ENCODE results near the gene MRPS24.
"Not testable (repeated sequence)": the region's sequence is repeated elsewhere in the genome, so short reads cannot be mapped to it uniquely, and the experiment has no call there.

The MRPS24 gene

GRCh38 chr7:43869006-43869866 lies at the start of gene MRPS24:
TSS of gene MRPS24 (minus strand) at chr7:43869517. CDS start at chr7:43869495, 22 bp downstream.
- peak; percentile 87 to 90 for DNase-seq (ENCODE audit: low read depth in 2 of 2, low spot score in 1 of 2)

- DNase-seq (ENCODE audit: low read depth in 2 of 2, low spot score in 1 of 2), result no peak
These were observed 46.6 kb upstream of the MRPS24 start for GRCh38 chr7:43915907-43916306.

- DNase-seq (ENCODE audit: low read depth in 2 of 2, low spot score in 1 of 2), result no peak
These were observed 45.5 kb upstream of the MRPS24 start for GRCh38 chr7:43914795-43915194.

- DNase-seq (ENCODE audit: low read depth in 2 of 2, low spot score in 1 of 2), result peak; percentile 10 to 22
These were observed 37.2 kb upstream of the MRPS24 start, which contains the start of gene URGCP for GRCh38 chr7:43906331-43907010. TSS of gene URGCP (minus strand) at chr7:43906596. CDS start at chr7:43906575, 21 bp downstream.

- no peak for DNase-seq (ENCODE audit: low read depth in 2 of 2, low spot score in 1 of 2)
These were observed 36.6 kb upstream of the MRPS24 start for GRCh38 chr7:43905956-43906330.

GRCh38 chr7:43905209-43905946 lies 36.1 kb upstream of the MRPS24 start:
- DNase-seq (ENCODE audit: low read depth in 2 of 2, low spot score in 1 of 2), result no peak

- no peak for DNase-seq (ENCODE audit: low read depth in 2 of 2, low spot score in 1 of 2)
These were observed 35.4 kb upstream of the MRPS24 start for GRCh38 chr7:43904533-43905208.

- no peak for DNase-seq (ENCODE audit: low read depth in 2 of 2, low spot score in 1 of 2)
These were observed 33.3 kb upstream of the MRPS24 start for GRCh38 chr7:43902542-43903054.

GRCh38 chr7:43898571-43898970 lies 29.3 kb upstream of the MRPS24 start:
- not testable (repeated sequence) for DNase-seq (ENCODE audit: low read depth in 2 of 2, low spot score in 1 of 2)

GRCh38 chr7:43895847-43896415 lies 26.6 kb upstream of the MRPS24 start:
- DNase-seq (ENCODE audit: low read depth in 2 of 2, low spot score in 1 of 2), result no peak

- DNase-seq (ENCODE audit: low read depth in 2 of 2, low spot score in 1 of 2), result no peak
These were observed 22.0 kb upstream of the MRPS24 start for GRCh38 chr7:43891069-43891955.

- DNase-seq (ENCODE audit: low read depth in 2 of 2, low spot score in 1 of 2), result no peak
These were observed 21.2 kb upstream of the MRPS24 start for GRCh38 chr7:43890468-43890867.

GRCh38 chr7:43888993-43889945 lies 20.0 kb upstream of the MRPS24 start:
- no peak for DNase-seq (ENCODE audit: low read depth in 2 of 2, low spot score in 1 of 2)

GRCh38 chr7:43884617-43885016 lies 15.3 kb upstream of the MRPS24 start:
- no peak for DNase-seq (ENCODE audit: low read depth in 2 of 2, low spot score in 1 of 2)

- no peak for DNase-seq (ENCODE audit: low read depth in 2 of 2, low spot score in 1 of 2)
These were observed 14.9 kb upstream of the MRPS24 start for GRCh38 chr7:43884209-43884608.

- DNase-seq (ENCODE audit: low read depth in 2 of 2, low spot score in 1 of 2), result no peak
These were observed 11.3 kb upstream of the MRPS24 start for GRCh38 chr7:43880596-43880995.

- DNase-seq (ENCODE audit: low read depth in 2 of 2, low spot score in 1 of 2), result no peak
These were observed 10.2 kb upstream of the MRPS24 start for GRCh38 chr7:43879477-43879876.

- no peak for DNase-seq (ENCODE audit: low read depth in 2 of 2, low spot score in 1 of 2)
These were observed 9.6 kb upstream of the MRPS24 start for GRCh38 chr7:43878867-43879266.
